ENCODE measurements around the gene KRT75.

DNA sequence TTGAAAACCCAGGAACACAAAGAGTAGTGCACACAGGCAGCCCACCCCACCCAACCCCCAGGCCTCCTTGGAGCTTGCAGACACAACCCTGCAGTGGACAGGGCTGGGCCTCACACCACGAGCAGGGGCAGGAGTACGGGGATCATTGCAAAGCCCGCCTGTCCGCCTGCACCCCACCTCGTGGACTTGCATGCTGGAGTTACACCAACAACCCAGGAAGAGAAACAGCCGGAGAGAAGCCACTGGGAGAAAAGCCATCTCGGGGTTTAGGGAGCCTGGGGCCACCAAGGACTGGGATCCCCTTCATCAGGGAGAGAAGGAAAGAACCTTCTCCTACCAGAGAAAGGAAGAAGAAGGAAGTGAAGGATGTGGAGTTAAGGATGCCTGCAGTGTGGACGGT, 56.9 kb downstream of the KRT75 start:
- TF ChIP-seq CTCF (conservative IDR thresholded peaks at IDR 0.05) (no peak), EZH2 (IDR thresholded peaks at IDR 0.05; ENCODE audit: low read depth) (no peak)

Data from PC-9 (cell line).